HG02885 (cell line): ENCODE data around the gene DACH1.

Experiments
- ATAC-seq: cut with Tn5 transposase; IDR thresholded peaks from one replicate; pipeline ENCODE4 v1.9.1; 2021; ENCODE audit warnings: mild to moderate bottlenecking; ENCODE audit not compliant: unreplicated experiment, poor library complexity

DACH1 gene

DNA sequence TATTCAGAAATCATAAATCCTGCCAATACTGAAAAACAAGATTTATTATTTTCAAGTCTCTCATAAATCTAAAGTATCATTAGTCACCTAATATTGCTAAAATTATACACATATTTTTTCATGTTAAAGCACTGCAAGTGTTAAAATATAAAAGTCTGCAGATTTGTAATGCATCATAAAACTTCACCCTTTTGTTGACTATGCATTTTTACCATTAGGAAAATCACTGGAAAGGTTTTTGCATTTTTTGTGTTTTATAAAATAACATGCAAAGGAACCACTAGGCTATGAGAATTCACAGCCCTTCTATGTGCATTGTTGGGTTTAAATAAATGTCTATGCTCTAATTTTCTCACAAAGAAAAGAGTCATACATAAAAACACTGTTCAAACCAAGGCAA lies 407.3 kb downstream of the DACH1 start:
- no peak for ATAC-seq

DNA sequence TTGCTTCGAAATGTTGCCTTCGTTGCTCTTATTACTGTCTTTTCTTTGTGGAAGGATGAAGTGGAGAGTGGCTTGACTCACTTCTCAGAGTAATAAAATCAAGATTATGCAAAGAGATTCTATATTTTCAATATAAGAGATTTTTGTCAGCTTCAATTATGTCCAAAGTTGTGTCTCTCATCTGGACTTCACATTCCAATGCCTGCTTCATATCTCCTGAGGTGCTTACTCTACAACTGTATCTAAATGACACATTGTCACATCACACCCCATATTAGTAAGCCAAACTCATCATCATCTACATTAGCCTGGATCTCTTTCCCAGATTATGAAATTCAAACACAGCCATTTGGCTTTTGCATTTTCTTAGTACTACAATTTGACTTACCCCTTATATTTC lies 409.4 kb downstream of the DACH1 start:
- no peak for ATAC-seq

DNA sequence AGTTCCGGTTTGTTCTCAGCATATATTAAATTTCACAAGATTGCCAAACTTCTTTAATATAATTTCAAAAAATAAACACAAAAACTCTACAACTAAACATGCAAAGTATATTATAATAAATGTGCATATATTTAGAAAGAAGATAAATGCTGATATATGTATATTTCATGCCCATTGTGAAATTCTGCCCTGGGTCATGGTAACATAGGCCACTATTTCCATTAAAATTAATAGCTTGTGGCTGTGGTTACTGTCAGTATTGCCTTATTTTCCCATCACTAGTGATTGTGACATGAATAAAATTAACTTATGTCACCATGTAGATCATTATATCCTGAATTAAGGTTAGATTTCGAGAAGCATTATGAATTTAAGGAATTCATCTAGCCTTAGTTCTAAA lies 410.9 kb downstream of the DACH1 start:
- ATAC-seq, result no peak

DNA sequence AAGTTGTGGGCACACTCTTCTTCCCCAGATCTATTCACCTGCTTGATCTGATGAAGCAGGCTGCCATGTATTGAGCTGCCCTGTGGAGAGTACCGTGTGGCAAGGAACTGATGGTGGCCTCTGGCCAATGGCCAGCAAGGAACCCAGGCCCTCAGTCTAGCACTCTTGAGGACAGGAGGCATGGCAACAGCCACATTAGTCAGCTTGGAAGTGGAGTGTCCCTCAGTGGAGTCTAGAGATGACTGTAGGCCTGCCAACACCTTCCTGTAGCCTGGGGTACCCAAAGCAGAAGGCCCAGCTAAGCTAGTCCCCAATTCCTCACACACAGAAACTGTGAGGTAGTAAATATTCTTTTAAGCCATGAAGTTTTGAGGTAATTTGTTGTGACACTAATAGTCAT lies 412.5 kb downstream of the DACH1 start:
- ATAC-seq, result no peak

DNA sequence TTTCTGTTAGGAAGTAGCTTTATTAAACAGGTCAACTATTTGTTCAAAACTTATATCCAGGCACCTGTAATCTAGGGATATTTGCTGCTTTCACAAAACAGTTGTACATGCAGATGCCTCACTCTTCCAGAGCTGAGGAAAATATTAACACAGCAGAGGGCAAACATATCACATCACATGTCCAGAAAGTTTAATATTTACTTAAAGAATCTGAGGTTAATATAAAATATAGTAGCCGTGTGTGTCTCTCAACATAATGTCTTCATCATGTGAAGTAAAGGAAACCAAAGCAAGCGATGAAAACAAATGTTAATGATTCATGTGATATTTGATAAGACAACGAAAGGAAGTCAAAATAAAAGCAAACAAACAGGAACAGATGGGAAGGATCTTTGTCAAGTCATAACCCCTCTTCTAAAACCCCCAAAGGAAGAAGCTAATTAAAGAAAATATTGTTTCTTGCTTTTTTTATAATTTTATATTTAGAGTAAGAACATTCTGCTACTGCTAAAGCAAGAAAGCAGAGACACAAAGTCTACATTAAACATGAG lies 418.8 kb downstream of the DACH1 start:
- no peak for ATAC-seq

DNA sequence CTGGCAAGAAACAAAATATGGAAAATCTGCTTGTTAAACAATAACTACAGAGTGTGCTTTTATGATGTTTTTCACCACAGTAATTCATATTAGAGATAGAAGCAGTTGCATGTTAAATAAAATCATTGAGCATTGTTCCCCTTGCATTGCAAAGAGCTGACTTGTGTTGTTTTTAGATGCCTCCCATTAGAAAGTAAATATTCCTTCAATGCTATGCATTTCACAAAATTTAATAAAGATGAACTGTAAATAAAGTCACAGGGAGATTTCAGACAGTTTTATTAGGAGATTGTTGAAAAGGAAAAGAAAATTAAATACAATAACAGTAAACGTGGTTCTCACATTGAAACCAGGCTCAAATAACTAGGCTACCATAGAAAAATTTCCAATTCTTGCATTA lies 429.3 kb downstream of the DACH1 start:
- ATAC-seq, result no peak

DNA sequence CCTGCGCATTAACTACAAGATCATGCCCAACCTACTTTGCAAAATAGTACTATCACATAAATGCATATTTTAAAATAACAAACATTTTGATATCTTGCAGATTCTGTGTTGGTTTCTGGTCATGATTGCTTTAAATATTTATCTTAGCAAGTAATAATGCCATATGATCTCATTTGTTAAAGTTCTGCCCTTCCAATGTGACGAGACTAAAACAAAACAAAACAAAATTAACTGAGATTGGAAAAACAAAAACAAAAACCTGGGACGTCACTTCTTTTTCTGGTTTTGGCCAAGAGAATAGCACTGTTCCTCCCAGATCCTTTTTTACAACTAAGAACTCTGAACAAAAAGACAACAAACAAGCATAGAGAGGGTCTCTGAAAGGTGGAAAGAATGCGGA lies 436.3 kb downstream of the DACH1 start:
- no peak for ATAC-seq

DNA sequence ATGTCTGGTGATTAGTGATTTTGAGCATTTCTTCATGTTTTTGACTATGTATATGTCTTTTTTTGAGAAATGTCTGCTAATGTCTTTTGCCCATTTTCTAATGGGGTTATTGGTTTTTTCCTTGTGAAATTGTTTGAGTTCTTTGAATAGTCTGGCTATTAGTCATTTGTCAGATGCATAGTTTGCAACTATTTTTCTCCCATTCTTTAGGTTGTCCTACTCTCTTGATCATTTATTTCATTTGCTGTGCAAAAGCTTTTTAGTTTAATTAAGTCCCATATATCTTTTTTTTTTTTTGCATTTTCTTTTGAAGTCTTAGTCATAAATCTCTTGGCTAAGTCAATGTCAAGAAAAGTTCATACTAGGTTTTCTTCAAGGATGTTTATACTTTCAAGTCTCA lies 449.8 kb downstream of the DACH1 start:
- no peak for ATAC-seq

DNA sequence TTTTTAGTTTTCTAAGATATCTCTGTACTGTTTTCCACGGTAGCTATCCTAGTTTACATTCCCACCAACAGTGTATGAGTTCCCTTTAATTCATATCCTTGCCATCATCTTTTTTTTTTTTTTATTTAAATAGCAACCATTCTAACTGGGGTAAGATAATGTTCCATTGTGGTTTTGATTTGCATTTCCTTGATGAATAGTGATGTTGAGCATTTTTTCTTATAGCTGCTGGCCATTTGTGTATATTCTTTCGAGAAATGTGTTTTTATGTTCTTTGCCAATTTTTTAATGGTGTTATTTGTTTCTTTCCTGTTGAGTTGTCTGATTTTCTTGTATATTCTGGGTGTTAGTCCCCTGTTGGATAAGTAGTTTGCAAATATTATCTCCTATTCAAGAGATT lies 454.8 kb downstream of the DACH1 start:
- ATAC-seq, result no peak

DNA sequence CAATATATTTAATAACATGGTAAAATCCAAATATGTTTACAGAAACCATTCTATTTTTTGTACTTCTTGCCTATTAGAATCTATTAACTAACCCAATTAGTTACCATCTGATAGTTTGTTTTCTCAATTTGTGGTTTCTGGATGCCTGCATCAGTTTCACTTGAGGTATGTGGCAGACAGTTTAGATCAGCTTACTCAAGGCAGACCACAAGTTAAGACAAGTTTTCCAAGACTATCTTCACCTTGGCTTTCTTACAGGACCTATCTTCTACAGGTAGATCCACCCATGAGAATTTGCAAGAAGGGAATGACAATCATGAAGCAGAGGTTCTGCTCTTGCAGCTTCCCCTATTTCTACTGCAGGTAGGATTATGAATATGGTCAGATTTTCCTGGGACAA lies 458.6 kb downstream of the DACH1 start:
- ATAC-seq, result no peak

DNA sequence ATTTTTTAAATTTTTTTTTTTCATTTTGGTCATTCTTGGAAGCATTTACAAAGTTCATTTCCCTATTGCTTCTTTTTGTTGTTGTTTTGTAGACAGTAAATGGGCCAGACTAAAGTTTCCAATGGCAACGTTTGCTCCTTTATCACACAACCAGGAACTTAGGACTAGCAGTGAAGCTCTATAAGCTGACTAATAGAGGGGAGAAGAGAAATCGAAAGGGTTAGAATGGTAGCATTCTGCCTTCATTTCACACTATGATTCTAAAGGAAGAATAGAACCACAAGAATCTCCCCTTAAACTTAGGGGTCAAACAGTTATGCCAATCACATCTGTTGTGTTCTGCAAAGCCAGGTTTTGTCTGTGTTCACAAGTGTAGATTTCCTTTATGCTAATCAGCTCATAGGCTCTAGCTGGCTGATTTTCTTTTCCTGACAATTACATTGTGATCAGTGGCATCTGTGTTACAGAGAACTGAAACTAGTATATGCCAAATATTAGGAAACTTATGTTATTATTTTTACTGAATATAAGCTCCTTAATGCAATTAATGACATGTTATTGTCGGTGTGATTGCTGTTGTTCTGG lies 467.3 kb downstream of the DACH1 start:
- no peak for ATAC-seq

DNA sequence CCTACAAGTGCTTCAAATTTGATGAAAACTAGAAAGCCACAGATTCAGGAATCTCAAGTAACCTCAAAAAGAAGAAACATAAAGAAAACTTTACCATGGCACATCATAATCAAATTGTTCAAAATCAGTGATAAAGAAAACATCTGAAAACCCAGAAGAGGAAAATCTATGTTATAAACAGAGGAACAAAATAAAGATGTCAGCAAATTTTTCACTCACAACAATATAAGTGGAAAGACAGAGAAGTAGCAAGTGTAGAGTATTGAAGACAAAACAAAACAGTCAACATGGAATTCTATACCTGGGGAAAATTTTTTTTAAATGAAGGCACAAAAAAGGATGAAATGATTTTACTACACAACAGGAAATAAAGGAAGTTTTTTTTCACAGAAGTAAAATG lies 470.9 kb downstream of the DACH1 start:
- ATAC-seq, result no peak

DNA sequence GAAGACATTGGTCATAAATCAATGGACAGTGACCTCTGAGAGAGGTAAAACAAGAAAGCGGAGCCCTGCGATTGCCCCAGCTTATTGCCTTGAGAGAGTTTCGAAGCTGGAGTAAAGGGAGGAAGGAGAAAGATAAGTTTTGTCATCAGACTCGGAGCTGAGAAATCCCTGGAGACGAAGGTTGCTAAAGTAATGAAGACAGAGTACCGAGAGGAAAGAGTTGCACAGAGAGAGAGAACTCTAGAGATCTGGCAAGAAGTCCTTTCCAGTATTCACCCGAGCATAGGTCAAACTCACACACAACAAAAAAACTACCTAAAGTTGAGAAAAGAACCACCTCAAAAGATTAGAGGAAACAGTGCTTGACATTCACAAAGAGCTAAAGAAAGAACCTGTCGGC lies 472.0 kb downstream of the DACH1 start:
- ATAC-seq, result no peak

DNA sequence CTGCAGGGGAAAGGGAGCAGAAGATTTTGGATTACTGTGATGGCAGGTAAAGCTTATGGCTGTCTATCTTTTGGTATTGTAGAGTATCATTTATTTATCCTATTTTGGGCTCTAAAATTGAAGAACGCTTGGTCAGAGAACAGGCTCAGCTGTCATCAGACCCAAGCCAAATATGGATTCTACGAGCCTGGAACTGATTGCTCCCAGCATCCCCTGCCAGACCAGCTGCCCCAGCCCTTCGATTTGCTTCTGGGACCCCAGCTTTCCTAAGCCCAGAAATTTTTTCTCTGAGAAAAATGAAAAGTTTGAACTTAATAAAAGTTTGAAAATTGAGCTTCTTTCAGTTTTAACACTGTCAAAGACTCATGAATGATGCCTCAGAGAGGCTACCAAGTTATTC lies 472.8 kb downstream of the DACH1 start:
- no peak for ATAC-seq
